Measurements from ENCODE around the gene LMO1.

Gene LMO1

GRCh38 chr11:8263109-8263768 lies 439 bp downstream of the LMO1 start:
- no peak for DNase-seq (ENCODE audit: low spot score)

DNA sequence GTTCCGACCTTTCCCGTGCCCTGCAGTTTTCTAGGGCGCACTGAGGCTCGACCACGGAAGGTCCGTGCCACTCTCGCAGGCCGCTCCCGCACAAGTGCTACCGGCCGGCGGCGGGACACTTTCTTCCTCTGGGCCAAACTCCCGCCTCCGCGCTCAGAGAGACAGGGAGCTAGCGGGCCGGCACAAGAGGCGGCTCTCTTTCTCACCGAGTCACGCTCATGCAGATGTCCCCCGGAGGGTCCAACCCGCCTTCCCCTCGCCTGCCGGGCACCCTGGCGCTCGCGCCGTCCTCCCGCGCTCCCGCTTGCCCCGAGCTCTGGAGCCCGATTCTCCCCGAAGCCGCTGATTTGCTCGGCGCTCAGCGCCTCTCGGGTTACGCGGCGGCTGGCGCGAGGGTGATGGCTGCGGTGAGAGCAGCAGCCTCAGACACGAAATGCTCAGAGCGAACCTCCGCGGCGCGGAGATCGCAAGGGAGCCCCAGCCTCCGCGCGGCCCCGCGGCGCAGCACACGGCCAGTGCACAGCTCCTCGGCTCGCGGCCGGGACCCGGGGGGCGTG lies 1.0 kb downstream of the LMO1 start:
- no peak for DNase-seq (ENCODE audit: low spot score)

GRCh38 chr11:8261921-8262551 lies 1.6 kb downstream of the LMO1 start:
- DNase-seq (ENCODE audit: low spot score) = no peak

DNA sequence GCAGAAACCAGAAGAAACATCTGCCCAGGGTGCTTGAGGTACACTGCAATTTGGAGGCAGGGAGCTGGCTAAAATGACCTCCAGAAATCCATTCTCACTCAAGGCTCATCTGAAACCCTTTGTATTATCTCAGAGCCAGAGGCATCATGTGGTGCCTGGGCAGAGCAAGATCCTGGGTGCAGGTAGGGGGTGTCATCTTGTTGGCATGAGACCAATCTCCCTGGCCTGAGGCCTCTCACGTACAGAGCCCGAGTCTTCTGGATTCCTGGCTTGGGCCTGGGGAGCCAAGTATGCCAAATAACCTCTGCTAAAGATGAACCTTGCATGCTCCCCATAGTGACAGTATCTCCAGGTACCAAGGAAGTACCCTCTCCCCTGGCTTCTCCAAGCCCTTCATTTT lies 2.4 kb downstream of the LMO1 start:
- DNase-seq (ENCODE audit: low spot score) = no peak

- no peak for DNase-seq (ENCODE audit: low spot score)
Observed at GRCh38 chr11:8260202-8260966, 3.3 kb downstream of the LMO1 start.

GRCh38 chr11:8259306-8259959 lies 4.2 kb downstream of the LMO1 start:
- DNase-seq (ENCODE audit: low spot score) = no peak

GRCh38 chr11:8258784-8259183 lies 4.9 kb downstream of the LMO1 start:
- no peak for DNase-seq (ENCODE audit: low spot score)

DNA sequence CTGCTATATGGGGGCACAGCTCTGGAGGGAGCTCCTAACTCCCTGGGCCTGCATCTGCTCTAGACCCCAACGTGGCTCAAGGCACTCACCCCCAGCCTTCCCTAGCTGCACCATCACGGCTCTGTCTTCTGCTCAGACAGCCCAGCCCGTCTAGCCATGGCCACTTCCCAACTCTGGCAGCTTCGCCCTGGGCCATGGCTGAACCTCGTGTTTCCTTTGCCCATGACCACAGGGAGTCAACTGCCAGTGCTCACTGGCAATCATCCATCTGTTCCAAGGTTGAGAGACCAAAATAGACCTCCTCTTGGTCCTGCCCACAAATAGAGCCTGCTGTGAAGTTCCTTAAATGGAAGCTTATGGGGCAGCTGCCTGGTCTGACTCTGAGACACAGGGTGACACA lies 5.4 kb downstream of the LMO1 start:
- no peak for DNase-seq (ENCODE audit: low spot score)

GRCh38 chr11:8257003-8257664 lies 6.5 kb downstream of the LMO1 start:
- no peak for DNase-seq (ENCODE audit: low spot score)

GRCh38 chr11:8256271-8257002 lies 7.2 kb downstream of the LMO1 start:
- DNase-seq (ENCODE audit: low spot score) = no peak

- DNase-seq (ENCODE audit: low spot score) = no peak
Observed at GRCh38 chr11:8253566-8253965, 10.1 kb downstream of the LMO1 start.

DNA sequence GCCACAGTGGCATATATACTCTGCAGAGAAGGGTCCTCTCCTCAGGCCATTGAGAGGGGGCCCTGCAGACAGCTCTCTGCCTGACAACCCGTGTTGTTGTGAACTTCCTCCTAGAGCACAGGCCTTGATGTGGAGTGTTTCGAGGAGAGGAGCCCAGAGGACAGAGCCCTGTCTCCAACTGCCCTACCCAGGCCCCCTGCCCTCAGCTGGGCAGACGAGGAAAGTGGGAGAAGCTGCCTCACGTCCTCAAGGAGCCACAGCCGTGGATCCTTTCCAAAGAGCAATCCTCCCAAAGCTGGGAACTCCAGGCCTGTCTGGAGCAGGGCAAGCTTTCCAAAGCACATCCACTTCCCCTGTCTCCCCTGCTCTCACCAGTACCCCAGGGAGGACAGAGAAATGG lies 10.7 kb downstream of the LMO1 start:
- DNase-seq (ENCODE audit: low spot score) = no peak

- DNase-seq (ENCODE audit: low spot score) = no peak
Observed at GRCh38 chr11:8252388-8252787, 11.3 kb downstream of the LMO1 start.

DNA sequence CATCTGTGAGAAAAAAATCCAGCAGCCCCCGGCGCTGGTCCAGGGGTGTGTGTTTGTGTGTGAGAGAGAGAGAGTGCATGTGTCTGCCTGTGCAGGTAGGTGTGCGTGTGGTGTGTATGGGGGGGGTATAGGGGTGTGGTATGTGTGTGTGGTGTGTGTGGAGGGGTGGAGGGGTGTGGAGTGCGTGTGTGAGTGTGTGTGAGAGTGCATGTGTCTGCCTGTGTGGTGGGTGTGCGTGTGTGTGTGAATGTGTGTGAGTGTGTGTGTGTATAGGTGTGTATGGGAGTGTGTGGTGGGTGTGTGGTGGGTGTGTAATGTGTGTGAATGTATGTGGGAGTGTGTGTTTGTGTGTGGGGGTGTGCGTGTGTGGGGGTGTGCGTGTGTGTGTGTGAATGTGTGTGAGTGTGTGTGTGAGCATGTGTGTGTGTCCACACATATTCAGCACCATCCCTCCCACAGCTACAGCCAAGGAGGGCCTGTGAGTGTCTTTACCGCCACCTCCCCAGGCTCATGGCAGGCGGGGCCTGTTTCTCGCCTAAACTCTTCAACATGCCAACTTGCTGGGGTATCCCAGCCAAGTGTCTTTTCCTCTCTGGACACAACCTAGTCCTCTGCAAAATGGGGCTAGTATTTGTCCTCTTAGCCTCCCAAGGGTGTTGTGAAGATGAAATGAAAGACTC lies 11.9 kb downstream of the LMO1 start:
- no peak for DNase-seq (ENCODE audit: low spot score)

- no peak for DNase-seq (ENCODE audit: low spot score)
Observed at GRCh38 chr11:8250981-8251615, 12.6 kb downstream of the LMO1 start.

DNA sequence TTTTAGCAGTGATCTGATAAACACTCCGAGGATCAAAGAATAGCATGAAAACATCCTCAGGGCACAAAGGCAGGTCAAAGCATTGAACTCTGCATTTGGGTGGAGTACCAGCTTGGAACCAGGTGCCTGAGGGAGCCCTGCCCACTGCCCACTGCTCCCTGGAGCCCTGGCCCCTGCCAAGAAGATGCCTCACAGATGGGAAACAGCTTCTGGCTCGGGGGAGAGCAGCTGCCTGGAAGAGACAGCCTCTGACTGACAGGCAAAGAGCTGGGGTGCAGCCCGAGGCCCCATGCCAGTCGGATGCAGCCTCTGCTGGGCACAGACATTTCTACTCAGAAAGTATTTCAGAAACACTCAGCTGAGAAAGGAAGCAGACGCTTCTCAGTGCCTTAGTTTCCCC lies 13.2 kb downstream of the LMO1 start:
- no peak for DNase-seq (ENCODE audit: low spot score)

- DNase-seq (ENCODE audit: low spot score) = no peak
Observed at GRCh38 chr11:8249482-8249881, 14.2 kb downstream of the LMO1 start.

DNA sequence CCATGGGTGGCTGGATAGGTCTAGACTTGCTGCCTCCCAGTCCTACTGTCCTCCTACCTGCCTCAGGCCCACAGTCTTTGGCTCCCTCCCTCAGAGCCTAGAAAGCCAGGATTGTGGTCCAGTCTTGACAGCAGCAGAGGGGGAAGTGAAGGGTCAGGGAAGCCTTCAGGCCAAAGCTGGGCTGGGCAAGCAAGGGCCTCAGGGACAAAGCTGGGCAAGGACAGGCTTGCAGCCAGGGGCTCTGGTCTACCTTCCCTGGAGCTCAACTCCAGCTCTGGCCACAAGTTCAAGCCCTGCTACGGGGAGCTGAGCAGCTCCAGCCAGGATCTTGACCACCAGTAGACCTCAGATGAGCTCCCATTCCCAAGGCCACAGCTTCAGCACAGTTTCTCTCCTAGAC lies 14.9 kb downstream of the LMO1 start:
- no peak for DNase-seq (ENCODE audit: low spot score)

GRCh38 chr11:8247312-8247711 lies 16.4 kb downstream of the LMO1 start:
- no peak for DNase-seq (ENCODE audit: low spot score)

- no peak for DNase-seq (ENCODE audit: low spot score)
Observed at GRCh38 chr11:8243458-8243857, 20.2 kb downstream of the LMO1 start.

Measured in CD4-positive, alpha-beta T cell treated with Interleukin-6 at 100 ng/mL for 8 hours (primary cell).